Measurements from ENCODE around the gene SURF1. TPM values are rescaled to one million over a fixed set of nuclear protein-coding genes. Genes with fewer than 3 reads are reported as not detected.

The SURF1 gene
- polyA plus RNA-seq, 3 donors: 60.5 to 140 (median 98.4) TPM

DNA sequence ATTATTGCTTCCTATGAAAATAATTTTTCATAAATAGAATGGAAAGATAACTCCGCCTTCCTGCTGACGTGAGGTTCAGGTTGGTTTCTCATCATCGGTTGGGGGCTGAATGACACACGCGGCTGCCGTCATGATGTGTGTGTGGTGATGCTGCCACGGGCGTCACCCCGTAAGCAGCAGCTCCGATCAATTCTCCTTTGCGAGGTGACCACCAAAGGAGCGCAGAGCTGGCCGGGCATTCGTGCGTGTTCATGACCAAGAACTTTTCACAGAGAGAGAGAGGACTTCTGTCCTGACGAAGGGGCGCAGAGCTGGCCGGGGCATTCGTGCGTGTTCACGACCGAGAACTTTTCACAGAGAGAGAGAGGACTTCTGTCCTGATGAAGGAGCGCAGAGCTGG is 50.6 kb downstream of the SURF1 start:
- Histone ChIP-seq H3K4me1 (ENCODE audit: control insufficient read depth in 1 of 2, insufficient read depth in 2 of 2, low read length in 2 of 2) (no peaks in the 10 kb centered on the region), H3K27ac (ENCODE audit: low read depth in 1 of 2, low read length in 2 of 2) (no peak overlapping the region), H3K27me3 (ENCODE audit: control insufficient read depth in 2 of 2, insufficient read depth in 2 of 2, low read length in 2 of 2) (no peaks in the 10 kb centered on the region), H3K4me2 (replicated peaks; ENCODE audit: extremely low read depth, low read length, poor library complexity, severe bottlenecking) (no peak overlapping the region), H3K9ac (ENCODE audit: insufficient read depth, low read length, poor library complexity, severe bottlenecking) (no peak overlapping the region), H3K79me2 (ENCODE audit: insufficient read depth, low read length) (no peaks in the 10 kb centered on the region), H3K4me3 (replicated peaks in 1 of 3; ENCODE audit: low read depth in 2 of 3, low read length in 3 of 3) (no peak overlapping the region), H4K20me1 (ENCODE audit: insufficient read depth, low read length) (no peaks in the 10 kb centered on the region), H3K9me3 (replicated peaks in 1 of 2; ENCODE audit: control insufficient read depth in 1 of 2, insufficient read depth in 1 of 2, low read length in 2 of 2) (peaks cover 0 to 5% of the 10 kb centered on the region in 2 donors), H2AFZ (ENCODE audit: insufficient read depth, low read depth, low read length, poor library complexity, severe bottlenecking) (no peak overlapping the region), H3K36me3 (replicated peaks in 1 of 2; ENCODE audit: control insufficient read depth in 1 of 2, insufficient read depth in 2 of 2, low read length in 2 of 2) (no peaks in the 10 kb centered on the region)
- peaks cover 6 to 14% (median 7%) of the 10 kb centered on the region in 7 donors for H3K9me3 Mint-ChIP-seq
- intact Hi-C loops (cut with micrococcal nuclease): no loop called here
- TF ChIP-seq, protein P1, sequence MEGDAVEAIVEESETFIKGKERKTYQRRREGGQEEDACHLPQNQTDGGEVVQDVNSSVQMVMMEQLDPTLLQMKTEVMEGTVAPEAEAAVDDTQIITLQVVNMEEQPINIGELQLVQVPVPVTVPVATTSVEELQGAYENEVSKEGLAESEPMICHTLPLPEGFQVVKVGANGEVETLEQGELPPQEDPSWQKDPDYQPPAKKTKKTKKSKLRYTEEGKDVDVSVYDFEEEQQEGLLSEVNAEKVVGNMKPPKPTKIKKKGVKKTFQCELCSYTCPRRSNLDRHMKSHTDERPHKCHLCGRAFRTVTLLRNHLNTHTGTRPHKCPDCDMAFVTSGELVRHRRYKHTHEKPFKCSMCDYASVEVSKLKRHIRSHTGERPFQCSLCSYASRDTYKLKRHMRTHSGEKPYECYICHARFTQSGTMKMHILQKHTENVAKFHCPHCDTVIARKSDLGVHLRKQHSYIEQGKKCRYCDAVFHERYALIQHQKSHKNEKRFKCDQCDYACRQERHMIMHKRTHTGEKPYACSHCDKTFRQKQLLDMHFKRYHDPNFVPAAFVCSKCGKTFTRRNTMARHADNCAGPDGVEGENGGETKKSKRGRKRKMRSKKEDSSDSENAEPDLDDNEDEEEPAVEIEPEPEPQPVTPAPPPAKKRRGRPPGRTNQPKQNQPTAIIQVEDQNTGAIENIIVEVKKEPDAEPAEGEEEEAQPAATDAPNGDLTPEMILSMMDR (IDR thresholded peaks at IDR 0.05): no peak
- peak overlapping the region in 2 of 7 donors; percentile 12 to 44 for H3K27ac Mint-ChIP-seq
- WGBS (ENCODE audit: insufficient coverage): 91% methylated on average over 22 of the region's 23 CpGs
- H3K36me3 Mint-ChIP-seq: no peaks in the 10 kb centered on the region
- DNase-seq: no peak
- H3K27me3 Mint-ChIP-seq (ENCODE audit: low read depth in 3 of 3): peaks cover 4 to 14% (median 10%) of the 10 kb centered on the region in 3 donors
- H3K4me3 Mint-ChIP-seq: no peak overlapping the region
- no peaks in the 10 kb centered on the region for H3K4me1 Mint-ChIP-seq

DNA sequence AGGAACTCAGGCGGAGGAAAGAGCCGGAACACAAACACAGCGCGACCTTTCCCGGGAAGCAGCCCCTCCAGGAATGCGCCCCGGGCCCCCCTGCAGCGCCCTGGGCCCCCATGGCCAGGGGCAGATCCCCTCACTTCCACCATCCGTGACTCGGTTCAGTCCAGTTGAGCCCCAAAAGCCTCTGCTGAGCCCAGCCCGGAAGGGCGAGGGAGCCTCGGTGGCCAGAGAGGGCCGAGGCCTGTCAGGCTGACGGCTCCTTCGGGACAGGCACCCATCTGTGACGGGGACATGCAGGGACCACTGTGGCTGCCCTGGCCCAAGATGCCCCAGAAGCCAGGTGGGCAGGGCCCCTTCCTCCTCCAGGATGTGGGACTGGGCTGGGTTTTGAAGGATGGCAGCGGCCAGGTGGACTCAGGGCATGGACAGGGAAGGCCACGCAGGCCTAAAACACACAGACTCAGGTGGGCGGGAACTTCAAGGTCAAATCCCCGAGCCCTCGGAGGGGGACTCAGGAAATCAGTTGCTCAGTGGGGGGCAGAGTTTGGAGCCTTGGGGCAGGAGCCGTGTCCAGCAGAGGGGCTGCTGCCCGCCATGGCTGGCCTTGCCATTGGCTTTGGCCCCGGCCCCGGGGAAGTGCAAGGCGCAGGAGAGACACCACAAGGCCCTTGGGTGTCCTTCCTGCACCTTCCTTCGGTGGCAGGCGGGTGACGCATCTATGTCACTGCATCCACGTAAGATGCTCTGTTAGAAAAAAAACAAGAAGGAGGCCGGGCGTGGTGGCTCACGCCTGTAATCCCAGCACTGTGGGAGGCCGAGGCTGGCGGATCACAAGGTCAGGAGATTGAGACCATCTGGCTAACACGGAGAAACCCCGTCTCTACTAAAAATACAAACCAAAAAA is 51.6 kb downstream of the SURF1 start:
- H3K79me2 ChIP-seq (ENCODE audit: insufficient read depth, low read length): no peaks in the 10 kb centered on the region
- no peaks in the 10 kb centered on the region for H3K4me1 ChIP-seq (ENCODE audit: control insufficient read depth in 1 of 2, insufficient read depth in 2 of 2, low read length in 2 of 2)
- Mint-ChIP-seq H3K36me3 (no peaks in the 10 kb centered on the region), H3K4me1 (no peaks in the 10 kb centered on the region), H3K4me3 (no peak overlapping the region), H3K27me3 (ENCODE audit: low read depth in 3 of 3) (peaks cover 4 to 11% (median 9%) of the 10 kb centered on the region in 3 donors), H3K9me3 (peaks cover 2 to 11% (median 5%) of the 10 kb centered on the region in 7 donors), H3K27ac (no peak overlapping the region)
- WGBS (ENCODE audit: insufficient coverage): 96% methylated on average over 37 of the region's 38 CpGs
- no peak overlapping the region for H3K27ac ChIP-seq (ENCODE audit: low read depth in 1 of 2, low read length in 2 of 2)
- H2AFZ ChIP-seq (ENCODE audit: insufficient read depth, low read depth, low read length, poor library complexity, severe bottlenecking): no peak overlapping the region
- no peak overlapping the region for H3K4me2 ChIP-seq (replicated peaks; ENCODE audit: extremely low read depth, low read length, poor library complexity, severe bottlenecking)
- TF ChIP-seq, protein P1 (IDR thresholded peaks at IDR 0.05): no peak
- intact Hi-C loops (cut with micrococcal nuclease): no loop called here
- DNase-seq: no peak
- peaks cover 0 to 5% of the 10 kb centered on the region in 2 donors for H3K9me3 ChIP-seq (replicated peaks in 1 of 2; ENCODE audit: control insufficient read depth in 1 of 2, insufficient read depth in 1 of 2, low read length in 2 of 2)
- H4K20me1 ChIP-seq (ENCODE audit: insufficient read depth, low read length): no peaks in the 10 kb centered on the region
- no peak overlapping the region for H3K4me3 ChIP-seq (replicated peaks in 1 of 3; ENCODE audit: low read depth in 2 of 3, low read length in 3 of 3)
- no peaks in the 10 kb centered on the region for H3K27me3 ChIP-seq (ENCODE audit: control insufficient read depth in 2 of 2, insufficient read depth in 2 of 2, low read length in 2 of 2)
- no peaks in the 10 kb centered on the region for H3K36me3 ChIP-seq (replicated peaks in 1 of 2; ENCODE audit: control insufficient read depth in 1 of 2, insufficient read depth in 2 of 2, low read length in 2 of 2)
- H3K9ac ChIP-seq (ENCODE audit: insufficient read depth, low read length, poor library complexity, severe bottlenecking): no peak overlapping the region

Measured in CD14-positive monocyte (primary cell).